CD4-positive, alpha-beta T cell (primary cell): Measurements from ENCODE around the gene ELL2. TPM values are rescaled to one million over a fixed set of nuclear protein-coding genes. Genes with fewer than 3 reads are reported as not detected.

Experiments
- ATAC-seq: fragments of 200-7000 bp; cut with Tn5 transposase; one replicate; pipeline ENCODE4 v1.10.0; 2022; ENCODE audit warnings: mild to moderate bottlenecking; ENCODE audit not compliant: poor library complexity
- CTCF ChIA-PET: fragments of 350-600 bp; sonication (Branson Sonifier 250); formaldehyde crosslinking; loops from one replicate; lab custom pipeline; 2021; ENCODE audit warnings: antibody characterized with exemption, inconsistent platforms; lab: Charles Lee
- POLR2A ChIA-PET: fragments of 350-600 bp; sonication (Branson Sonifier 250); formaldehyde crosslinking; loops from one replicate; lab custom pipeline; 2021; ENCODE audit warnings: antibody characterized with exemption, inconsistent platforms; lab: Charles Lee
- DNase-seq, 14 experiments: peaks; one replicate each; pipeline ENCODE4 v3.0.0-alpha.2; 2013 to 2020; ENCODE audit warnings: mixed read lengths in 2 of 14
- H3K27ac ChIP-seq, 2 donors: one replicate each; pipeline versions ENCODE4 v1.5.1 to v1.7.0; 2013; ENCODE audit warnings: low read length in 2 of 2, low read depth in 1 of 2, mild to moderate bottlenecking in 1 of 2
- H3K27me3 ChIP-seq, 2 experiments: 1 replicate in 1 of 2; 2 replicates in 1 of 2; pipeline versions ENCODE4 v1.6.1 to v1.7.0; 2013; ENCODE audit warnings: low read length in 2 of 2, control low read depth in 1 of 2, mild to moderate bottlenecking in 1 of 2, moderate library complexity in 1 of 2; ENCODE audit not compliant: insufficient read depth in 2 of 2, control insufficient read depth in 1 of 2
- H3K36me3 ChIP-seq: one replicate; pipeline ENCODE4 v1.6.1; 2013; ENCODE audit warnings: low read length, control low read depth; ENCODE audit not compliant: insufficient read depth
- H3K4me1 ChIP-seq: one replicate; pipeline ENCODE4 v1.6.1; 2013; ENCODE audit warnings: low read length, control low read depth; ENCODE audit not compliant: insufficient read depth
- H3K4me3 ChIP-seq: one replicate; pipeline ENCODE4 v1.5.1; 2013; ENCODE audit warnings: mild to moderate bottlenecking, low read length, moderate library complexity
- H3K9me3 ChIP-seq, 2 experiments: 1 replicate in 1 of 2; 2 replicates in 1 of 2; pipeline versions ENCODE4 v1.6.1 to v1.7.0; 2013; ENCODE audit warnings: low read length in 2 of 2, mild to moderate bottlenecking in 2 of 2, control low read depth in 1 of 2, moderate library complexity in 1 of 2; ENCODE audit not compliant: control insufficient read depth in 1 of 2, insufficient read depth in 1 of 2
- H3K27ac Mint-ChIP-seq: one replicate; pipeline ENCODE4 v1.8.0; 2020; ENCODE audit warnings: mixed read lengths
- H3K27me3 Mint-ChIP-seq: one replicate; pipeline ENCODE4 v1.8.0; 2021; ENCODE audit warnings: mixed read lengths
- H3K36me3 Mint-ChIP-seq: one replicate; pipeline ENCODE4 v1.8.0; 2021; ENCODE audit warnings: low read depth, mixed read lengths
- H3K4me1 Mint-ChIP-seq: one replicate; pipeline ENCODE4 v1.8.0; 2021; ENCODE audit warnings: low read depth, mixed read lengths
- H3K4me3 Mint-ChIP-seq: one replicate; pipeline ENCODE4 v1.8.0; 2020; ENCODE audit warnings: mild to moderate bottlenecking, mixed read lengths
- H3K9me3 Mint-ChIP-seq: one replicate; pipeline ENCODE4 v1.8.0; 2020; ENCODE audit warnings: mixed read lengths
- intact Hi-C, 2 experiments: fragments of 100-400 bp; cut with DNase I in 1 of 2; cut with micrococcal nuclease in 1 of 2; formaldehyde crosslinking; loops; one replicate each; pipeline versions ENCODE4 v1.15.1 to v1.9.0; 2023 to 2025; cut with DNase I, micrococcal nuclease
- total RNA-seq, 174 experiments: library from RNA in 2 of 174; stranded (reverse) in 2 of 174; gene quantifications; one replicate each; pipeline ENCODE4 v1.2.3 and lab custom pipeline; 2021 to 2026
- TF ChIP-seq, protein P1 (sequence below): fragments of 200-600 bp; IDR thresholded peaks from one replicate; pipeline ENCODE4 v1.8.0; 2022; ENCODE audit warnings: antibody characterized with exemption, mild to moderate bottlenecking

The ELL2 gene
- total RNA-seq, 2 experiments from 2014 or later: 93.5 to 98.1 TPM

GRCh38 chr5:95988094-95988493 lies 26.4 kb upstream of the ELL2 start:
- H3K4me3 ChIP-seq: no peak overlapping the region
- TF ChIP-seq, protein P1, sequence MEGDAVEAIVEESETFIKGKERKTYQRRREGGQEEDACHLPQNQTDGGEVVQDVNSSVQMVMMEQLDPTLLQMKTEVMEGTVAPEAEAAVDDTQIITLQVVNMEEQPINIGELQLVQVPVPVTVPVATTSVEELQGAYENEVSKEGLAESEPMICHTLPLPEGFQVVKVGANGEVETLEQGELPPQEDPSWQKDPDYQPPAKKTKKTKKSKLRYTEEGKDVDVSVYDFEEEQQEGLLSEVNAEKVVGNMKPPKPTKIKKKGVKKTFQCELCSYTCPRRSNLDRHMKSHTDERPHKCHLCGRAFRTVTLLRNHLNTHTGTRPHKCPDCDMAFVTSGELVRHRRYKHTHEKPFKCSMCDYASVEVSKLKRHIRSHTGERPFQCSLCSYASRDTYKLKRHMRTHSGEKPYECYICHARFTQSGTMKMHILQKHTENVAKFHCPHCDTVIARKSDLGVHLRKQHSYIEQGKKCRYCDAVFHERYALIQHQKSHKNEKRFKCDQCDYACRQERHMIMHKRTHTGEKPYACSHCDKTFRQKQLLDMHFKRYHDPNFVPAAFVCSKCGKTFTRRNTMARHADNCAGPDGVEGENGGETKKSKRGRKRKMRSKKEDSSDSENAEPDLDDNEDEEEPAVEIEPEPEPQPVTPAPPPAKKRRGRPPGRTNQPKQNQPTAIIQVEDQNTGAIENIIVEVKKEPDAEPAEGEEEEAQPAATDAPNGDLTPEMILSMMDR: no peak
- Mint-ChIP-seq H3K4me1 (no peaks in the 10 kb centered on the region), H3K4me3 (no peak overlapping the region), H3K27ac (no peak overlapping the region), H3K27me3 (peaks cover 7% of the 10 kb centered on the region), H3K9me3 (no peaks in the 10 kb centered on the region), H3K36me3 (no peaks in the 10 kb centered on the region)
- ChIA-PET CTCF (no interaction called here), POLR2A (no interaction called here)
- H3K27ac ChIP-seq: no peak overlapping the region
- no peak for ATAC-seq
- H3K27me3 ChIP-seq: no peaks in the 10 kb centered on the region
- H3K9me3 ChIP-seq: no peaks in the 10 kb centered on the region
- no peaks in the 10 kb centered on the region for H3K36me3 ChIP-seq
- DNase-seq: no peak
- no peaks in the 10 kb centered on the region for H3K4me1 ChIP-seq
- intact Hi-C loops: no loop called here

- TF ChIP-seq, protein P1: no peak
These were observed 25.4 kb upstream of the ELL2 start for GRCh38 chr5:95986937-95987520.

DNA sequence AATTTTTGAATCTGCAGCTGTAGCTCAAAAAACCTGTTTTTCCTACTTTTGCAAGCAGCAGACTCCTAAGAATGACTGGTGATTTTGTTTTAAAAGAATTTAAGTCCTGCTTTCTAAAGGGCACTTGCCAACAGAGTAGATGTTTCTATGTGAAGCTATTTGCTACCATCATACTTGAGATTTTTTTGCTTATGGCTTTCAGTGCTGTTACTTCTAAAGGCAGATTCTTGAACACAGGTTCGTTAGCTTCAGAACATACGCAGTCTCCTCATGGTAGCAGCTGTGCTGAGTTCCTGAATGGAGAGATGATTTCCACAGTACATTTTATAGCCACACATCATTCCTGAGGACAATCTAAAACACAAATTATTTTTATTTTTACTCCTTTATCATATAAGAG lies 24.4 kb upstream of the ELL2 start:
- no peaks in the 10 kb centered on the region for H3K9me3 Mint-ChIP-seq
- H3K36me3 ChIP-seq: no peaks in the 10 kb centered on the region
- POLR2A ChIA-PET: no interaction called here
- TF ChIP-seq, protein P1: no peak
- intact Hi-C loops: no loop called here
- H3K27me3 ChIP-seq: no peaks in the 10 kb centered on the region
- no peaks in the 10 kb centered on the region for H3K4me1 ChIP-seq
- H3K4me3 Mint-ChIP-seq: no peak overlapping the region
- H3K27ac ChIP-seq: no peak overlapping the region
- CTCF ChIA-PET: interaction anchor here (1.6 to 2.0 kb wide), 2 partner anchors 9 to 11 kb away, joined by 6 to 7 read pairs; no protein-coding TSS in a partner anchor
- H3K4me3 ChIP-seq: no peak overlapping the region
- ATAC-seq (no peak), DNase-seq (no peak)
- no peaks in the 10 kb centered on the region for H3K36me3 Mint-ChIP-seq
- peaks cover 5% of the 10 kb centered on the region for H3K27me3 Mint-ChIP-seq
- no peaks in the 10 kb centered on the region for H3K4me1 Mint-ChIP-seq
- no peak overlapping the region for H3K27ac Mint-ChIP-seq
- H3K9me3 ChIP-seq: no peaks in the 10 kb centered on the region

More at GRCh38 chr5:95986937-95987520, 25.4 kb upstream of the ELL2 start:
- H3K27me3 Mint-ChIP-seq: peaks cover 7% of the 10 kb centered on the region
- CTCF ChIA-PET: interaction anchor here (1.6 to 2.0 kb wide), 2 partner anchors 8 to 12 kb away, joined by 6 to 7 read pairs; no protein-coding TSS in a partner anchor
- intact Hi-C loops: no loop called here
- POLR2A ChIA-PET: no interaction called here
- Histone ChIP-seq H3K36me3 (no peaks in the 10 kb centered on the region), H3K9me3 (no peaks in the 10 kb centered on the region), H3K27ac (no peak overlapping the region), H3K4me3 (no peak overlapping the region), H3K4me1 (no peaks in the 10 kb centered on the region), H3K27me3 (no peaks in the 10 kb centered on the region)
- DNase-seq (no peak), ATAC-seq (no peak)
- no peaks in the 10 kb centered on the region for H3K36me3 Mint-ChIP-seq
- H3K4me1 Mint-ChIP-seq: no peaks in the 10 kb centered on the region
- H3K9me3 Mint-ChIP-seq: no peaks in the 10 kb centered on the region
- no peak overlapping the region for H3K27ac Mint-ChIP-seq
- H3K4me3 Mint-ChIP-seq: no peak overlapping the region
